Measurements from ENCODE around the gene SIN3A. TPM values are rescaled to one million over a fixed set of nuclear protein-coding genes. Genes with fewer than 3 reads are reported as not detected.

Gene SIN3A
- total and polyA plus RNA-seq, 2 of the 4 experiments (the other 2 are of a cell fraction) = 21.2 to 31.5 TPM

DNA sequence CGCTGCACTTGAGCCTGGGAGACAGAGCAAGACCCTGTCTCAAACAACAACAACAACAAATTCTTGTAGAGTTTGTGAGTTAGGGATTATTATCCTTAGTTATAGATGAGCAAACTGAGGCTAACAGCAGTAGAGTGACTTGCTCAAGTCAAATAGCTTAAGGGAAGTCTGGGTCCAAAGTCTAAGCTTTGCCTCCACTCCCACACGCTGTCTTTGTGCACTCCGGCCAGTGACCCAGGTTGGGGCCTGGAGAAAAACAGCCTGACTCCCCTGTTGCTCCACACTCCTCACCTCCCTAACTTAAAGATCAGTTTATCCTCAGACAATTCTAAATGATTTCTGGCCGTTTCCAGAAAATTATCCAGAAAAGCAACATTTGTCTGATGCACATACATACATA lies 9.2 kb upstream of the SIN3A start:
- ATAC-seq (ENCODE audit: low read depth) (no peak), DNase-seq (no peak)
- Histone ChIP-seq H2BK120ac (ENCODE audit: low read depth, low read length) (no peak overlapping the region), H2BK15ac (ENCODE audit: low read depth, low read length) (no peak overlapping the region), H2BK20ac (ENCODE audit: low read depth, low read length) (no peak overlapping the region), H3K14ac (replicated peaks; ENCODE audit: low read depth, low read length) (no peak overlapping the region), H3K18ac (ENCODE audit: low read depth, low read length) (no peak overlapping the region), H3K4me1 (ENCODE audit: control insufficient read depth, insufficient read depth, low read length) (peaks cover 6% of the 10 kb centered on the region), H3K56ac (ENCODE audit: extremely low read depth, insufficient read depth, low read length) (no peak overlapping the region), H3K9me1 (ENCODE audit: insufficient read depth, low read length) (peaks cover 3% of the 10 kb centered on the region; the same call in 1 of the 2 replicates), H3K9ac (ENCODE audit: low read depth, low read length) (no peak overlapping the region), H2BK5ac (ENCODE audit: low read depth, low read length, poor library complexity, severe bottlenecking) (no peak overlapping the region), H3K23ac (ENCODE audit: low read depth, low read length) (no peak overlapping the region), H3K27me3 (ENCODE audit: control insufficient read depth, insufficient read depth, low read length) (no peaks in the 10 kb centered on the region), H4K8ac (ENCODE audit: low read depth in 2 of 2, low read length in 2 of 2) (no peak overlapping the region), H2AK9ac (replicated peaks; ENCODE audit: low read depth, low read length, poor library complexity) (no peak overlapping the region), H4K5ac (ENCODE audit: low read depth, low read length) (no peak overlapping the region), H3K79me1 (ENCODE audit: low read depth in 1 of 2, low read length in 2 of 2) (0 out of 4 replicates have a peak, but pooled peaks cover 0 to 4% of the 10 kb centered on the region in 2 experiments), H3K4me2 (ENCODE audit: low read depth, low read length) (no peak overlapping the region), H3K9me3 (ENCODE audit: control insufficient read depth, insufficient read depth, low read length) (no peaks in the 10 kb centered on the region), H2AFZ (replicated peaks; ENCODE audit: low read length, poor library complexity) (no peak overlapping the region), H3K36me3 (ENCODE audit: control insufficient read depth, insufficient read depth, low read length) (peaks cover 3% of the 10 kb centered on the region), H4K91ac (ENCODE audit: insufficient read depth, low read depth, low read length) (no peak overlapping the region), H3K4ac (ENCODE audit: low read depth, low read length) (no peak overlapping the region), H3K4me3 (ENCODE audit: insufficient read depth, low read depth, low read length) (no peak overlapping the region), H2AK5ac (ENCODE audit: low read depth, low read length) (no peak overlapping the region), H4K20me1 (ENCODE audit: insufficient read depth, low read length) (no peaks in the 10 kb centered on the region), H3K27ac (ENCODE audit: insufficient read depth, low read length) (no peak overlapping the region)
- ChIA-PET POLR2A (ENCODE audit: unreplicated experiment) (no interaction called here), CTCF (no interaction called here)
- intact Hi-C loops (cut with micrococcal nuclease) = no loop called here
- BruUV-seq (replicated peaks) = no TSS peak
- WGBS, 2 experiments (ENCODE audit: extremely low coverage in 2 of 2, insufficient read length in 1 of 2) = 100% methylated on average over 3 of the region's 4 CpGs; no CpG with 5 or more reads in 1 of the 2 experiments
- in situ Hi-C loops (cut with MboI; ENCODE audit: low sequenced_read_pairs) = no loop called here
- TF ChIP-seq, protein P1, sequence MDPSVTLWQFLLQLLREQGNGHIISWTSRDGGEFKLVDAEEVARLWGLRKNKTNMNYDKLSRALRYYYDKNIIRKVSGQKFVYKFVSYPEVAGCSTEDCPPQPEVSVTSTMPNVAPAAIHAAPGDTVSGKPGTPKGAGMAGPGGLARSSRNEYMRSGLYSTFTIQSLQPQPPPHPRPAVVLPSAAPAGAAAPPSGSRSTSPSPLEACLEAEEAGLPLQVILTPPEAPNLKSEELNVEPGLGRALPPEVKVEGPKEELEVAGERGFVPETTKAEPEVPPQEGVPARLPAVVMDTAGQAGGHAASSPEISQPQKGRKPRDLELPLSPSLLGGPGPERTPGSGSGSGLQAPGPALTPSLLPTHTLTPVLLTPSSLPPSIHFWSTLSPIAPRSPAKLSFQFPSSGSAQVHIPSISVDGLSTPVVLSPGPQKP (IDR thresholded peaks at IDR 0.05; ENCODE audit: borderline replicate concordance, low read depth, low read length) = no peak
- TF ChIP-seq RAD21 (IDR thresholded peaks at IDR 0.05; ENCODE audit: low read length) (no peak), POLR2A (IDR thresholded peaks at IDR 0.05; ENCODE audit: low read depth, low read length) (no peak)
- dilution Hi-C loops (cut with HindIII; ENCODE audit: low sequenced_read_pairs, unreplicated experiment) = no loop called here

Measured in IMR-90 (cell line).